Spleen (tissue), 11 donors: ENCODE measurements around the gene VCPKMT. TPM values are rescaled to one million over a fixed set of nuclear protein-coding genes. Genes with fewer than 3 reads are reported as not detected.
A peak's percentile ranks its signal among the peaks of the same experiment; 100 is the strongest.

Experiments used
- DNase-seq: peaks from one replicate; pipeline ENCODE4 v3.0.0-alpha.2; 2020
- H3K27ac ChIP-seq, 8 donors: fragments of 200-600 bp; sonication (generic) in 7 of 8; 1 replicate in 4 of 8; 2 replicates in 4 of 8; pipeline versions ENCODE4 v1.5.0 to v1.8.0; 2016 to 2021; ENCODE audit warnings: inconsistent platforms in 4 of 8, mild to moderate bottlenecking in 4 of 8, moderate library complexity in 1 of 8
- H3K27me3 ChIP-seq, 7 donors: fragments of 200-600 bp; sonication (generic) in 6 of 7; replicated peaks in 1 of 7; 1 replicate in 4 of 7; 2 replicates in 3 of 7; pipeline versions ENCODE4 v1.5.0 to v1.8.0; 2016 to 2021; ENCODE audit warnings: inconsistent platforms in 3 of 7, mild to moderate bottlenecking in 1 of 7
- H3K36me3 ChIP-seq, 6 donors: fragments of 200-600 bp; sonication (generic) in 5 of 6; 1 replicate in 4 of 6; 2 replicates in 2 of 6; pipeline versions ENCODE4 v1.5.0 to v1.8.0; 2016 to 2021; ENCODE audit warnings: inconsistent platforms in 2 of 6
- H3K4me1 ChIP-seq, 6 donors: fragments of 200-600 bp; sonication (generic) in 5 of 6; 1 replicate in 3 of 6; 2 replicates in 3 of 6; pipeline versions ENCODE4 v1.5.0 to v1.8.0; 2016 to 2021; ENCODE audit warnings: inconsistent platforms in 3 of 6
- H3K4me3 ChIP-seq, 8 donors: fragments of 200-600 bp; sonication (generic) in 7 of 8; 1 replicate in 4 of 8; 2 replicates in 4 of 8; pipeline versions ENCODE4 v1.5.0 to v1.8.0; 2016 to 2021; ENCODE audit warnings: inconsistent platforms in 4 of 8, mild to moderate bottlenecking in 4 of 8, moderate library complexity in 2 of 8
- H3K9me3 ChIP-seq, 8 donors: fragments of 200-600 bp; sonication (generic) in 7 of 8; 1 replicate in 4 of 8; 2 replicates in 4 of 8; pipeline versions ENCODE4 v1.5.0 to v1.8.0; 2016 to 2021; ENCODE audit warnings: inconsistent platforms in 4 of 8
- POLR2A ChIP-seq, 3 donors: fragments of 450-650 bp; IDR thresholded peaks; one replicate each; pipeline ENCODE4 v1.5.1; 2017; ENCODE audit warnings: antibody characterized with exemption in 3 of 3, mild to moderate bottlenecking in 1 of 3
- POLR2AphosphoS5 ChIP-seq, 3 donors: sonication (generic); formaldehyde crosslinking; IDR thresholded peaks; one replicate each; pipeline ENCODE4 v1.5.1; 2017; ENCODE audit warnings: antibody characterized with exemption in 3 of 3
- WGBS, 5 donors: extraction: QIAGEN DNeasy Blood & Tissue Kit in 3 of 5; methylation state at CpG; one replicate each; pipeline versions ENCODE4 v1.1.5 to v1.1.7; 2013 to 2018; 5-methylcytosine and 5-hydroxymethylcytosine counted together
- intact Hi-C: fragments of 100-400 bp; cut with DNase I; formaldehyde crosslinking; loops from one replicate; pipeline ENCODE4 v1.15.0; 2023; ENCODE audit warnings: low total_unique reads
- polyA plus RNA-seq, 3 donors: library from polyadenylated mRNA; stranded (reverse); fragments of 200-250 nt; gene quantifications; one replicate each; pipeline ENCODE4 v1.2.1, GENCODE V29; 2013
- total RNA-seq, 7 donors: library from RNA; depleted of rRNA in 3 of 7; stranded (reverse); fragments of >200 nt in 3 of 7; fragmentation: NEBNext Ultra II Directional in 4 of 7; extraction: Animal tissue kit (Norgen Biotek cat#: 25700) in 4 of 7; gene quantifications; one replicate each; pipeline versions ENCODE4 v1.1.0 to v1.2.1, GENCODE V29; 2016 to 2021
- TF ChIP-seq, protein P1 (sequence below), 11 experiments: fragments of 200-600 bp in 7 of 11; fragments of 450-650 bp in 4 of 11; sonication (generic) in 4 of 11; IDR thresholded peaks in 8 of 11; conservative IDR thresholded peaks in 3 of 11; 1 replicate in 7 of 11; 2 replicates in 4 of 11; pipeline versions ENCODE4 v1.4.0 to v1.8.0; 2016 to 2021; ENCODE audit warnings: antibody characterized with exemption in 11 of 11, inconsistent platforms in 4 of 11, mild to moderate bottlenecking in 1 of 11
- donor health status: healthy with polysubstance abuse.
- donor health status: DM: no; HTN: no; CAD: no; lungs with moderate emphysema.
- donor health status: DM: no; HTN: no; CAD: no.
- donor health status: Bipolar disorder and iron deficiency.
- donor health status: healthy.
- donor health status: DM: no; HTN: no; CAD: no.
- donor health status: DM: yes; HTN: yes; CAD: no.

VCPKMT gene
- total and polyA plus RNA-seq, 10 donors = 9.2 to 28.8 (median 12.3) TPM

GRCh38 chr14:50107850-50108249, 8.5 kb downstream of the VCPKMT start:
- TF ChIP-seq POLR2AphosphoS5 (IDR thresholded peaks at IDR 0.05) = no peak
- TF ChIP-seq, protein P1, sequence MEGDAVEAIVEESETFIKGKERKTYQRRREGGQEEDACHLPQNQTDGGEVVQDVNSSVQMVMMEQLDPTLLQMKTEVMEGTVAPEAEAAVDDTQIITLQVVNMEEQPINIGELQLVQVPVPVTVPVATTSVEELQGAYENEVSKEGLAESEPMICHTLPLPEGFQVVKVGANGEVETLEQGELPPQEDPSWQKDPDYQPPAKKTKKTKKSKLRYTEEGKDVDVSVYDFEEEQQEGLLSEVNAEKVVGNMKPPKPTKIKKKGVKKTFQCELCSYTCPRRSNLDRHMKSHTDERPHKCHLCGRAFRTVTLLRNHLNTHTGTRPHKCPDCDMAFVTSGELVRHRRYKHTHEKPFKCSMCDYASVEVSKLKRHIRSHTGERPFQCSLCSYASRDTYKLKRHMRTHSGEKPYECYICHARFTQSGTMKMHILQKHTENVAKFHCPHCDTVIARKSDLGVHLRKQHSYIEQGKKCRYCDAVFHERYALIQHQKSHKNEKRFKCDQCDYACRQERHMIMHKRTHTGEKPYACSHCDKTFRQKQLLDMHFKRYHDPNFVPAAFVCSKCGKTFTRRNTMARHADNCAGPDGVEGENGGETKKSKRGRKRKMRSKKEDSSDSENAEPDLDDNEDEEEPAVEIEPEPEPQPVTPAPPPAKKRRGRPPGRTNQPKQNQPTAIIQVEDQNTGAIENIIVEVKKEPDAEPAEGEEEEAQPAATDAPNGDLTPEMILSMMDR (IDR thresholded peaks at IDR 0.05 in 8 of 11, conservative IDR thresholded peaks at IDR 0.05 in 3 of 11) = no peak
- no peak for TF ChIP-seq POLR2A (IDR thresholded peaks at IDR 0.05)
- intact Hi-C loops = loop anchor here (5.0 kb wide), 1 partner anchor 246 kb away; no protein-coding TSS in a partner anchor
- peak overlapping the region in 3 of 8 donors; percentile 29 to 56 (median 40) for H3K27ac ChIP-seq
- no peak overlapping the region for H3K4me3 ChIP-seq
- peaks cover 0 to 80% (median 44%) of the 10 kb centered on the region in 6 donors for H3K36me3 ChIP-seq
- peaks cover 2 to 44% (median 15%) of the 10 kb centered on the region in 6 donors for H3K4me1 ChIP-seq
- 89 to 100% (median 96%) methylated on average over 2 of the region's 2 CpGs for WGBS, 5 donors
- H3K27me3 ChIP-seq = no peaks in the 10 kb centered on the region
- H3K9me3 ChIP-seq = no peaks in the 10 kb centered on the region
- no peak for DNase-seq

GRCh38 chr14:50106178-50106577, 10.2 kb downstream of the VCPKMT start:
- TF ChIP-seq, protein P1 (IDR thresholded peaks at IDR 0.05 in 8 of 11, conservative IDR thresholded peaks at IDR 0.05 in 3 of 11) = no peak
- TF ChIP-seq POLR2AphosphoS5 (IDR thresholded peaks at IDR 0.05) = no peak
- TF ChIP-seq POLR2A (IDR thresholded peaks at IDR 0.05) = no peak
- H3K9me3 ChIP-seq = no peaks in the 10 kb centered on the region
- H3K4me1 ChIP-seq = peaks cover 0 to 36% (median 13%) of the 10 kb centered on the region in 6 donors
- DNase-seq = no peak
- peak overlapping the region in 2 of 8 donors; percentile 36 to 40 for H3K27ac ChIP-seq
- H3K36me3 ChIP-seq = peaks cover 0 to 80% (median 29%) of the 10 kb centered on the region in 6 donors
- 84 to 89% (median 85%) methylated on average over 4 of the region's 4 CpGs for WGBS, 5 donors
- no peaks in the 10 kb centered on the region for H3K27me3 ChIP-seq
- no peak overlapping the region for H3K4me3 ChIP-seq
- intact Hi-C loops = loop anchor here (5.0 kb wide), 1 partner anchor 244 kb away; no protein-coding TSS in a partner anchor

DNA sequence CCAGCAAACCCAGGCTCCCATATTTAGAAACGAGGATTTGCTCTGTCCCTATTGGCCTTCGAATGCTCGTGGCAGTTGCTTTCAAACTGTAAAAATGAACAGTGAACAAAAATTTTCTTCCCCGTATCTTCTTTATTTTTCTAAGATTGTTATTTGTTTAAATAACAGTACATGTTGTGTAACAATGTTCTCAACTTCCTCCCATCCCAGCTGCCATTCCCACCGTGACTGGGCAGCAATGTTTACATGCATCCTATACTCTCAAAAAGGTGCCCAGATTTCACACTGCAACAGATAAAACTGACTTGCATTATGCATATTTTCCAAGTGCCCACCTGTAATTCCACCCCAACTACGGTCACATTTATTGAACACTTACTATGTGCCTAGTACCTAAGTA, 12.8 kb downstream of the VCPKMT start:
- Histone ChIP-seq H3K4me1 (peaks cover 0 to 48% (median 13%) of the 10 kb centered on the region in 6 donors), H3K27ac (peak overlapping the region in 4 of 8 donors; percentile 70 to 79 (median 76)), H3K9me3 (no peaks in the 10 kb centered on the region), H3K36me3 (peaks cover 0 to 62% (median 6%) of the 10 kb centered on the region in 6 donors), H3K27me3 (no peaks in the 10 kb centered on the region), H3K4me3 (peak overlapping the region in 1 of 8 donors; percentile 4)
- WGBS, 5 donors = 86 to 93% (median 87%) methylated on average over 6 of the region's 6 CpGs
- intact Hi-C loops = no loop called here
- TF ChIP-seq POLR2A (IDR thresholded peaks at IDR 0.05) (no peak), POLR2AphosphoS5 (IDR thresholded peaks at IDR 0.05) (no peak)
- TF ChIP-seq, protein P1 (IDR thresholded peaks at IDR 0.05 in 8 of 11, conservative IDR thresholded peaks at IDR 0.05 in 3 of 11) = no peak
- DNase-seq = no peak

- Histone ChIP-seq H3K9me3 (no peaks in the 10 kb centered on the region), H3K27ac (no peak overlapping the region), H3K4me1 (peaks cover 0 to 55% (median 17%) of the 10 kb centered on the region in 6 donors), H3K36me3 (peaks cover 0 to 41% (median 0%) of the 10 kb centered on the region in 6 donors), H3K4me3 (no peak overlapping the region), H3K27me3 (no peaks in the 10 kb centered on the region)
- no peak for DNase-seq
- TF ChIP-seq POLR2AphosphoS5 (IDR thresholded peaks at IDR 0.05) (no peak), POLR2A (IDR thresholded peaks at IDR 0.05) (no peak)
- TF ChIP-seq, protein P1 (IDR thresholded peaks at IDR 0.05 in 8 of 11, conservative IDR thresholded peaks at IDR 0.05 in 3 of 11) = no peak
- WGBS, 5 donors = 93 to 97% (median 97%) methylated on average over 7 of the region's 7 CpGs
- intact Hi-C loops = no loop called here
Observed at GRCh38 chr14:50101417-50101816, 15.0 kb downstream of the VCPKMT start.
